ENCODE results near the gene ATG16L1. TPM values are rescaled to one million over a fixed set of nuclear protein-coding genes. Genes with fewer than 3 reads are reported as not detected.

ATG16L1 gene
- total RNA-seq, 4 donors from 2014 or later: 46.4 to 125 (median 58.4) TPM

GRCh38 chr2:233338812-233339368, 87.4 kb downstream of the ATG16L1 start:
- H3K36me3 ChIP-seq: no peaks in the 10 kb centered on the region
- H3K4me3 ChIP-seq: no peak overlapping the region
- H3K4me1 ChIP-seq: peaks cover 0 to 5% (median 0%) of the 10 kb centered on the region in 4 donors
- no peak for DNase-seq
- TF ChIP-seq, protein P1, sequence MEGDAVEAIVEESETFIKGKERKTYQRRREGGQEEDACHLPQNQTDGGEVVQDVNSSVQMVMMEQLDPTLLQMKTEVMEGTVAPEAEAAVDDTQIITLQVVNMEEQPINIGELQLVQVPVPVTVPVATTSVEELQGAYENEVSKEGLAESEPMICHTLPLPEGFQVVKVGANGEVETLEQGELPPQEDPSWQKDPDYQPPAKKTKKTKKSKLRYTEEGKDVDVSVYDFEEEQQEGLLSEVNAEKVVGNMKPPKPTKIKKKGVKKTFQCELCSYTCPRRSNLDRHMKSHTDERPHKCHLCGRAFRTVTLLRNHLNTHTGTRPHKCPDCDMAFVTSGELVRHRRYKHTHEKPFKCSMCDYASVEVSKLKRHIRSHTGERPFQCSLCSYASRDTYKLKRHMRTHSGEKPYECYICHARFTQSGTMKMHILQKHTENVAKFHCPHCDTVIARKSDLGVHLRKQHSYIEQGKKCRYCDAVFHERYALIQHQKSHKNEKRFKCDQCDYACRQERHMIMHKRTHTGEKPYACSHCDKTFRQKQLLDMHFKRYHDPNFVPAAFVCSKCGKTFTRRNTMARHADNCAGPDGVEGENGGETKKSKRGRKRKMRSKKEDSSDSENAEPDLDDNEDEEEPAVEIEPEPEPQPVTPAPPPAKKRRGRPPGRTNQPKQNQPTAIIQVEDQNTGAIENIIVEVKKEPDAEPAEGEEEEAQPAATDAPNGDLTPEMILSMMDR (IDR thresholded peaks at IDR 0.05): no peak
- TF ChIP-seq POLR2A (IDR thresholded peaks at IDR 0.05): no peak
- H3K27ac ChIP-seq: no peak overlapping the region
- no peaks in the 10 kb centered on the region for H3K27me3 ChIP-seq
- no peaks in the 10 kb centered on the region for H3K9me3 ChIP-seq

DNA sequence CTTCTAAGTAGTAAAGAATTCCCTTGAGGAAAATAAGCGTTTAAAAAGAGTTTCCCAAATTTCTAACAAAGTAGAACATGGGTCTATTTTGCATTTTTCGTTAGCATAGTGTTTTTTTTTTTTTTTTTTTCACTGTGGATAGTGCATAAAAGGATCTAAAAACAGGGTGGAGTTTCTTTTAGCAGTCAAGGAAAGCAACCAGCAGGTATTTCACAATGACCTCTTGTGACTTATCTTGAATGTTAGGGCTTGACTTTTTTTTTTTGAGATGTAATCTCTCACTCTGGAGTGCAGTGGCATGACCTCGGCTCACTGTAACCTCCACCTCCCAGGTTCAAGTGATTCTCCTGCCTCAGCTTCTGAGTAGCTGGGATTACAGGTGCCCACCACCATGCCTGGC, 88.0 kb downstream of the ATG16L1 start:
- peaks cover 0 to 5% (median 0%) of the 10 kb centered on the region in 4 donors for H3K4me1 ChIP-seq
- no peak overlapping the region for H3K27ac ChIP-seq
- no peaks in the 10 kb centered on the region for H3K36me3 ChIP-seq
- DNase-seq: no peak
- H3K9me3 ChIP-seq: no peaks in the 10 kb centered on the region
- no peak overlapping the region for H3K4me3 ChIP-seq
- H3K27me3 ChIP-seq: no peaks in the 10 kb centered on the region
- TF ChIP-seq, protein P1 (IDR thresholded peaks at IDR 0.05): no peak
- no peak for TF ChIP-seq POLR2A (IDR thresholded peaks at IDR 0.05)

- H3K9me3 ChIP-seq: no peaks in the 10 kb centered on the region
- no peaks in the 10 kb centered on the region for H3K27me3 ChIP-seq
- no peak overlapping the region for H3K4me3 ChIP-seq
- peaks cover 0 to 5% (median 0%) of the 10 kb centered on the region in 4 donors for H3K4me1 ChIP-seq
- H3K27ac ChIP-seq: no peak overlapping the region
- no peak for DNase-seq
- TF ChIP-seq, protein P1 (IDR thresholded peaks at IDR 0.05): no peak
- TF ChIP-seq POLR2A (IDR thresholded peaks at IDR 0.05): no peak
- no peaks in the 10 kb centered on the region for H3K36me3 ChIP-seq
These were observed 89.8 kb downstream of the ATG16L1 start for GRCh38 chr2:233341296-233341695.

DNA sequence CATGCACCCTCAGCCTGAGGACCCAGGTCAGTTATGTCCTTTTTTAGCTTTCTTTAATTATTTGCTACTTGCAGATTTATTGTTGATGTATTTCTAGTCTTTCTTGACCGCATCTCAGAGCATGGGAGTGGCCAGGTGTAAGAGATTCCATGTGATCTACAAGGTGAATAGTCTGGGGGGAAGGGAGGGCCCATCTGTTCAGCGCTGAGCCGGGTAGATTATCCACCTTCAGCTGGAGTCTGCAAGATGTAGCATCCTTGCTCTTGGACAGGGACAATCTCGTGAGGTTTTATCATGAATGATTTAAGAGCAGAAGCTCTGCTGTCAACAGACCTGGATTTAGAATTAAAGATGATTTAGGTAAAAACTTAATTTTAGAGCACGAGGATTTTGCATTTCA, 90.8 kb downstream of the ATG16L1 start:
- Histone ChIP-seq H3K9me3 (no peaks in the 10 kb centered on the region), H3K27me3 (no peaks in the 10 kb centered on the region), H3K27ac (no peak overlapping the region), H3K4me3 (no peak overlapping the region), H3K36me3 (no peaks in the 10 kb centered on the region), H3K4me1 (no peaks in the 10 kb centered on the region)
- no peak for DNase-seq
- TF ChIP-seq POLR2A (IDR thresholded peaks at IDR 0.05): no peak
- TF ChIP-seq, protein P1 (IDR thresholded peaks at IDR 0.05): no peak

- no peak overlapping the region for H3K4me3 ChIP-seq
- no peaks in the 10 kb centered on the region for H3K9me3 ChIP-seq
- H3K27ac ChIP-seq: no peak overlapping the region
- no peaks in the 10 kb centered on the region for H3K36me3 ChIP-seq
- DNase-seq: no peak
- peaks cover 0 to under 1% (median 0%) of the 10 kb centered on the region in 4 donors for H3K4me1 ChIP-seq
- no peak for TF ChIP-seq POLR2A (IDR thresholded peaks at IDR 0.05)
- TF ChIP-seq, protein P1 (IDR thresholded peaks at IDR 0.05): no peak
- no peaks in the 10 kb centered on the region for H3K27me3 ChIP-seq
These were observed 91.8 kb downstream of the ATG16L1 start for GRCh38 chr2:233343171-233343705.

Small RNAs within 50 kb of the gene (small RNA-seq; reads per million reads assigned to genes)
- gene RN7SL32P (0 reads per million in 2 donors), gene SCARNA5 (191 to 640 reads per million in 2 donors), gene SCARNA6 (28.4 to 30.7 reads per million in 2 donors)

Other genes starting within 250 kb of the ATG16L1 start
- gene NGEF, start 238.4 kb upstream of the ATG16L1 start, total RNA-seq: 100 to 1,000 TPM in 2 of 4 donors, 10 to 100 TPM in 2; 54.5 to 116 (median 98.1) TPM
- gene NEU2, start 219.0 kb upstream of the ATG16L1 start, total RNA-seq: not detected
- 100 to 1,000 TPM in 1 of 4 donors, 10 to 100 TPM in 3; 11.6 to 333 (median 26.2) TPM for gene INPP5D, start 191.3 kb upstream of the ATG16L1 start, total RNA-seq
- not detected for gene SAG, start 56.1 kb downstream of the ATG16L1 start, total RNA-seq
- 100 to 1,000 TPM in 2 of 4 donors, 10 to 100 TPM in 2; 67.7 to 195 (median 125) TPM for gene DGKD, start 102.8 kb downstream of the ATG16L1 start, total RNA-seq